T-cell (primary cell): ENCODE measurements around the gene ABCC3. TPM values are rescaled to one million over a fixed set of nuclear protein-coding genes. Genes with fewer than 3 reads are reported as not detected.

ENCODE experiments used
- ATAC-seq, 4 experiments: fragments of 200-7000 bp in 3 of 4; fragments of 150-1000 bp in 1 of 4; cut with Tn5 transposase; replicated peaks in 1 of 4; 1 replicate in 3 of 4; 2 replicates in 1 of 4; pipeline ENCODE4 v1.10.0; 2021; ENCODE audit warnings: moderate library complexity in 3 of 4, mild to moderate bottlenecking in 2 of 4, moderate number of reproducible peaks in 1 of 4
- CTCF ChIA-PET, 2 donors: fragments of 300-600 bp; sonication (Branson Sonifier 250); formaldehyde crosslinking; loops; one replicate each; lab custom pipeline; 2022; ENCODE audit warnings: antibody characterized with exemption in 2 of 2; lab: Charles Lee
- POLR2A ChIA-PET, 2 donors: fragments of 300-600 bp; sonication (Branson Sonifier 250); formaldehyde crosslinking; loops; one replicate each; lab custom pipeline; 2022; ENCODE audit warnings: antibody characterized with exemption in 2 of 2; lab: Charles Lee
- DNase-seq, 35 experiments: peaks; one replicate each; pipeline versions ENCODE4 v3.0.0 to v3.0.0-alpha.2; 2013 to 2023
- H3K27ac ChIP-seq: one replicate; pipeline ENCODE4 v1.5.1; 2013; ENCODE audit warnings: low read length
- H3K27me3 ChIP-seq, 2 experiments: replicated peaks in 1 of 2; 1 replicate in 1 of 2; 2 replicates in 1 of 2; pipeline versions ENCODE4 v1.6.1 to v1.7.0; 2013; ENCODE audit warnings: low read length in 1 of 2, mixed read lengths in 1 of 2; ENCODE audit not compliant: control insufficient read depth in 2 of 2, insufficient read depth in 2 of 2; ENCODE audit errors: extremely low read depth in 1 of 2
- H3K36me3 ChIP-seq, 2 donors: 1 replicate in 1 of 2; 2 replicates in 1 of 2; pipeline versions ENCODE4 v1.6.1 to v1.7.0; 2013; ENCODE audit warnings: low read length in 1 of 2; ENCODE audit not compliant: control insufficient read depth in 2 of 2, insufficient read depth in 1 of 2; ENCODE audit errors: extremely low read depth in 1 of 2
- H3K4me1 ChIP-seq, 2 experiments: 1 replicate in 1 of 2; 2 replicates in 1 of 2; pipeline versions ENCODE4 v1.6.1 to v1.7.0; 2013; ENCODE audit warnings: low read length in 2 of 2, mixed read lengths in 1 of 2; ENCODE audit not compliant: insufficient read depth in 2 of 2, control insufficient read depth in 1 of 2; ENCODE audit errors: extremely low read depth in 1 of 2
- H3K4me3 ChIP-seq, 2 donors: 1 replicate in 1 of 2; 2 replicates in 1 of 2; pipeline versions ENCODE4 v1.5.1 to v1.7.0; 2013; ENCODE audit warnings: mild to moderate bottlenecking in 2 of 2, low read length in 1 of 2, moderate library complexity in 1 of 2; ENCODE audit not compliant: control insufficient read depth in 1 of 2; ENCODE audit errors: extremely low read depth in 1 of 2
- H3K9me3 ChIP-seq: 2 replicates; pipeline ENCODE4 v1.7.0; 2013
- H3K27ac Mint-ChIP-seq, 2 donors: one replicate each; pipeline ENCODE4 v1.8.0; 2020 to 2021; ENCODE audit warnings: mild to moderate bottlenecking in 2 of 2, mixed read lengths in 2 of 2
- H3K27me3 Mint-ChIP-seq, 2 donors: one replicate each; pipeline ENCODE4 v1.8.0; 2021 to 2022; ENCODE audit warnings: mixed read lengths in 2 of 2
- H3K36me3 Mint-ChIP-seq: one replicate; pipeline ENCODE4 v1.8.0; 2021; ENCODE audit warnings: mixed read lengths
- H3K4me1 Mint-ChIP-seq, 3 donors: one replicate each; pipeline ENCODE4 v1.8.0; 2020 to 2022; ENCODE audit warnings: mixed read lengths in 3 of 3, mild to moderate bottlenecking in 1 of 3
- H3K4me3 Mint-ChIP-seq, 3 donors: one replicate each; pipeline ENCODE4 v1.8.0; 2020 to 2022; ENCODE audit warnings: mild to moderate bottlenecking in 3 of 3, mixed read lengths in 3 of 3, moderate library complexity in 3 of 3
- H3K9me3 Mint-ChIP-seq, 3 donors: one replicate each; pipeline ENCODE4 v1.8.0; 2020 to 2022; ENCODE audit warnings: mixed read lengths in 3 of 3
- WGBS: methylation state at CpG from one replicate; pipeline ENCODE4 v1.1.5; 2013; ENCODE audit warnings: missing lambda C conversion rate; ENCODE audit not compliant: insufficient coverage; 5-methylcytosine and 5-hydroxymethylcytosine counted together
- total RNA-seq, 35 experiments: library from RNA in 6 of 35; stranded (reverse) in 6 of 35; fragments of 120-200 nt in 1 of 35; gene quantifications; one replicate each; pipeline versions ENCODE4 v1.2.1 to v1.2.4 and lab custom pipeline; 2013 to 2026

ABCC3 gene
- total RNA-seq, 5 donors from 2014 or later (not counting 1 experiment from before 2014, with no cell fraction given): 0.75 to 2.2 (median 1.5) TPM; not detected in 1

- no peaks in the 10 kb centered on the region for H3K36me3 ChIP-seq
- Mint-ChIP-seq H3K27ac (peak overlapping the region in 1 of 2 donors; percentile 58), H3K4me3 (no peak overlapping the region), H3K9me3 (no peaks in the 10 kb centered on the region), H3K4me1 (peaks cover 18 to 27% (median 18%) of the 10 kb centered on the region in 3 donors), H3K36me3 (no peaks in the 10 kb centered on the region), H3K27me3 (no peaks in the 10 kb centered on the region)
- H3K27ac ChIP-seq: no peak overlapping the region
- H3K9me3 ChIP-seq: no peaks in the 10 kb centered on the region
- DNase-seq (no peak), ATAC-seq (no peak)
- POLR2A ChIA-PET: no interaction called here
- peaks cover 10 to 19% of the 10 kb centered on the region in 2 experiments for H3K4me1 ChIP-seq
- 100% methylated on average over 2 of the region's 9 CpGs for WGBS
- no peak overlapping the region for H3K4me3 ChIP-seq
- CTCF ChIA-PET: no interaction called here
- no peaks in the 10 kb centered on the region for H3K27me3 ChIP-seq
These were observed 78.0 kb downstream of the ABCC3 start for GRCh38 chr17:50712641-50713040.

- WGBS: no CpG with 5 or more reads among the region's 3 CpGs
- no peak overlapping the region for H3K27ac Mint-ChIP-seq
- H3K4me3 Mint-ChIP-seq: no peak overlapping the region
- H3K27me3 ChIP-seq: no peaks in the 10 kb centered on the region
- H3K9me3 Mint-ChIP-seq: no peaks in the 10 kb centered on the region
- ATAC-seq: no peak
- POLR2A ChIA-PET: no interaction called here
- DNase-seq: no peak
- peaks cover 3 to 6% of the 10 kb centered on the region in 2 experiments for H3K4me1 ChIP-seq
- H3K36me3 Mint-ChIP-seq: no peaks in the 10 kb centered on the region
- H3K9me3 ChIP-seq: no peaks in the 10 kb centered on the region
- H3K36me3 ChIP-seq: no peaks in the 10 kb centered on the region
- CTCF ChIA-PET: no interaction called here
- H3K27me3 Mint-ChIP-seq: no peaks in the 10 kb centered on the region
- H3K4me3 ChIP-seq: no peak overlapping the region
- peaks cover 6 to 11% (median 9%) of the 10 kb centered on the region in 3 donors for H3K4me1 Mint-ChIP-seq
- H3K27ac ChIP-seq: no peak overlapping the region
These were observed 80.8 kb downstream of the ABCC3 start for GRCh38 chr17:50715471-50715870.

- H3K9me3 Mint-ChIP-seq: no peaks in the 10 kb centered on the region
- POLR2A ChIA-PET: interaction anchor here in 1 of 2 donors (0.6 to 1.3 kb wide), 6 partner anchors 11 to 206 kb away, joined by 3 to 14 read pairs (median 3); partner anchors contain the start of genes ANKRD40 and TOB1
- peaks cover 33 to 46% (median 37%) of the 10 kb centered on the region in 3 donors for H3K4me1 Mint-ChIP-seq
- peak; percentile 91 to 95 (median 92) for ATAC-seq
- H3K4me1 ChIP-seq: peaks cover 24 to 26% of the 10 kb centered on the region in 2 experiments
- no peaks in the 10 kb centered on the region for H3K27me3 ChIP-seq
- H3K36me3 Mint-ChIP-seq: peaks cover 8% of the 10 kb centered on the region
- H3K27ac Mint-ChIP-seq: peak within 1 kb of the TSS; percentile 98 to 99
- no peaks in the 10 kb centered on the region for H3K9me3 ChIP-seq
- DNase-seq: peak; percentile 78 to 95 (median 89)
- peak within 1 kb of the TSS; percentile 96 to 98 (median 97) for H3K4me3 Mint-ChIP-seq
- peak within 1 kb of the TSS; percentile 97 for H3K27ac ChIP-seq
- H3K4me3 ChIP-seq: peak within 1 kb of the TSS; percentile 91 to 94
- H3K36me3 ChIP-seq: peaks cover 0 to 6% of the 10 kb centered on the region in 2 donors
- H3K27me3 Mint-ChIP-seq: no peaks in the 10 kb centered on the region
- CTCF ChIA-PET: interaction anchor here in 1 of 2 donors (1.1 kb wide), 1 partner anchor 11 kb away, joined by 3 read pairs; no protein-coding TSS in a partner anchor
- WGBS: under 1% methylated on average over 74 of the region's 76 CpGs
These were observed 84.7 kb downstream of the ABCC3 start, which contains the start of gene LUC7L3 for GRCh38 chr17:50719144-50719923. Gene LUC7L3, plus strand, starts transcription at chr17:50719603. Its CDS starts 130 bp downstream, at chr17:50719733.

- Histone ChIP-seq H3K27me3 (no peaks in the 10 kb centered on the region), H3K36me3 (peaks cover 0 to 6% of the 10 kb centered on the region in 2 donors), H3K27ac (peak overlapping the region; percentile 97), H3K9me3 (no peaks in the 10 kb centered on the region), H3K4me3 (peak overlapping the region; percentile 91 to 94), H3K4me1 (peaks cover 26 to 31% of the 10 kb centered on the region in 2 experiments)
- Mint-ChIP-seq H3K36me3 (peaks cover 8% of the 10 kb centered on the region), H3K27me3 (no peaks in the 10 kb centered on the region), H3K4me1 (peaks cover 41 to 51% (median 43%) of the 10 kb centered on the region in 3 donors), H3K4me3 (peak overlapping the region; percentile 96 to 98 (median 97)), H3K27ac (peak overlapping the region; percentile 93 to 98), H3K9me3 (no peaks in the 10 kb centered on the region)
- POLR2A ChIA-PET: interaction anchor here in 1 of 2 donors (0.6 kb wide), 2 partner anchors 28 to 34 kb away, joined by 3 to 5 read pairs; no protein-coding TSS in a partner anchor
- ATAC-seq (no peak), DNase-seq (peak in 2 of 35 experiments; percentile 14 to 17)
- CTCF ChIA-PET: interaction anchor here in 1 of 2 donors (0.6 to 1.1 kb wide), 2 partner anchors 12 to 60 kb away, joined by 3 read pairs; no protein-coding TSS in a partner anchor
- 0% methylated on average over 18 of the region's 25 CpGs for WGBS
These were observed 85.5 kb downstream of the ABCC3 start for GRCh38 chr17:50719924-50720794.

GRCh38 chr17:50721194-50722010, 86.7 kb downstream of the ABCC3 start:
- H3K4me1 Mint-ChIP-seq: peaks cover 49 to 58% (median 51%) of the 10 kb centered on the region in 3 donors
- H3K27ac Mint-ChIP-seq: peak overlapping the region; percentile 93 to 98
- POLR2A ChIA-PET: interaction anchor here (0.6 to 0.8 kb wide), 4 partner anchors 13 to 539 kb away, joined by 3 to 4 read pairs (median 3); no protein-coding TSS in a partner anchor
- H3K4me1 ChIP-seq: peaks cover 32 to 40% of the 10 kb centered on the region in 2 experiments
- no peaks in the 10 kb centered on the region for H3K9me3 ChIP-seq
- H3K9me3 Mint-ChIP-seq: no peaks in the 10 kb centered on the region
- H3K36me3 Mint-ChIP-seq: peaks cover 8% of the 10 kb centered on the region
- no CpG with 5 or more reads among the region's 7 CpGs for WGBS
- peak overlapping the region; percentile 97 for H3K27ac ChIP-seq
- peak in 2 of 35 experiments; percentile 8 to 56 for DNase-seq
- H3K4me3 ChIP-seq: peak overlapping the region; percentile 91 to 94
- no peaks in the 10 kb centered on the region for H3K27me3 Mint-ChIP-seq
- ATAC-seq: no peak
- peak overlapping the region; percentile 96 to 98 (median 97) for H3K4me3 Mint-ChIP-seq
- H3K36me3 ChIP-seq: peaks cover 0 to 6% of the 10 kb centered on the region in 2 donors
- H3K27me3 ChIP-seq: no peaks in the 10 kb centered on the region
- CTCF ChIA-PET: interaction anchor here in 1 of 2 donors (0.6 to 0.7 kb wide), 2 partner anchors 104 to 232 kb away, joined by 3 to 4 read pairs; no protein-coding TSS in a partner anchor
